ENCODE measurements around the gene RPL22L1.
"Not testable (repeated sequence)": the region's sequence is repeated elsewhere in the genome, so short reads cannot be mapped to it uniquely, and the experiment has no call there.

The RPL22L1 gene

DNA sequence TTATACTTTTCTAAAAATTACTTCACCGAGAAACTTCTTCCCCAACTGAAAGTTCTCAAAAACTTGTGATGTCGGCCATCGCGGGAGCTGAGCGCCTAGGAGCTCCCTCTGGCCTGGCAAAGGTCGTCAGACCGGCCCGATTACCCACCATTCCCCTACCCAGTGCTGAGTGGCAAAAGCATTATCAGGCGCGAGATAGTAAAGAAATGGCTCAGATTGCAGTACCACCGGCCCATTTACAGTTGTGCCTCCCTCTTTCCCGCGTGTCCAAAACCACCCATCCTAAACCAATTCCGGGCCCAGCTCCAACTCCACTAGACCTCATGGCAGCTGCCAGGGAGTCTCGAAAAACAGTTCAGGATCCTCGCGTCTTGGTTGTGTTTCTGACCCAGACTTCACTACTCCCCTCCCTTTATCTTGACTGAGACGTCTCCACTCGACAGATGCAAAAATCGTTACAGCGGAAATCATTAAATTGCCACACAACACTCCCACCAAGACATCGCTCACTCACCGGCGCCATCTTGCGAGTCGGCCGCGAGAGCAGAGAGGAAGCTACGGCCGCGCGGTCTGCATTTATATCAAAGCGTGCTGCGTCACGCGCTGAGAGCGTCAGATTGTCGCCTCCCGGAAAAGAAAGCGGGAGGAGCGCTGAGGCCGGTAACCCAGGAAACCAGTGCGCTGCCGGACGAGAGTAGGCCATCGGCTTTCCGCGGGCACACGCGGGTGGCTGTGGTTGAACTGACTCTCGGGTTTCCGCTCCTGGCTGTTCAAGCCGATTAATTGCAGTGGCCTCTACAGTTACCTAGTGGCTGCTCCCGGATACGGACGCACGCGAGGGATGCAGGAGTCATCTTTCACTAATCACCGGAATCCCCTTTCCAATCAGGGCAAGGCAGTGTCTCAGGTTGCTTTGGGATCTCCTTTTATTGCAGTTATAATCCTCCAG is at the start of gene RPL22L1:
Gene RPL22L1, minus strand, starts transcription at position 551 of the 949 bp plus-strand sequence. Its CDS starts 28 bp downstream, at position 523.
- no peak for DNase-seq

DNA sequence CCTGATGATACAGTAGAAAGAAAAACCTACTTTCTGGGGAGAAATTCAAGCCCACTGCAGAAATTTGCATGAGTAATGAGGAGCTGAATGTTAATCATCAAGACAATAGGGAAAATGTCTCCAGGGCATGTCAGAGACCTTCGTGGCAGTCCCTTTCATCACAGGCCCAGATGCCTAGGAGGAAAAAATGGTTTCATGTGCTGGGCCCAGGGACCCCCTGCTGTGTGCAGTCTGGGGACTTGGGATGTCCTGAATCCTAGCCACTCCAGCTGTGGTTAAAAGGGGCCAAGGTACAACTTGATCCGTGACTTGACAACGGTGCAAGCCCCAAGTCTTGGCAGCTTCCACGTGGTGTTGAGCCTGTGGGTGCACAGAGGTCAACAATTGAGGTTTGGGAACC is 48.7 kb upstream of the RPL22L1 start:
- DNase-seq: no peak

DNA sequence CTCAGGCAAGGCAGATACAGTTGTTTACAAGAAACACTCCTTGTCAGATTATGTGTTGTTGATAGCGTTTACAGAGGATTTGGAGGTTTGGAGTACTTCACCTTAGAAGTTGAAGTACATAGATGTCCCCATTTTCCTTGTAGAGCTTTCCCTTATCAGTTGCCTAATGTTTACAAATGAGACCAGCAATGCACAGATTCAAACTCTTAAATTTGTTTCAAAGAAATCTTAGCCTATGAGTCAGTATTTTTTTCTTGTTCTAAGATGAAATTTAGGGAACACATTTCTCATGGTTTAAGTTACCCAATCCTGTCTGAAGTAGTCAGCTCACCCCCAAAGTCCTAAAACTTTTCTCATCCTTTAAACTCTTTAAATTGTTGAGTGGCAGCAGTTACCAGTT is 44.7 kb upstream of the RPL22L1 start:
- no peak for DNase-seq

DNA sequence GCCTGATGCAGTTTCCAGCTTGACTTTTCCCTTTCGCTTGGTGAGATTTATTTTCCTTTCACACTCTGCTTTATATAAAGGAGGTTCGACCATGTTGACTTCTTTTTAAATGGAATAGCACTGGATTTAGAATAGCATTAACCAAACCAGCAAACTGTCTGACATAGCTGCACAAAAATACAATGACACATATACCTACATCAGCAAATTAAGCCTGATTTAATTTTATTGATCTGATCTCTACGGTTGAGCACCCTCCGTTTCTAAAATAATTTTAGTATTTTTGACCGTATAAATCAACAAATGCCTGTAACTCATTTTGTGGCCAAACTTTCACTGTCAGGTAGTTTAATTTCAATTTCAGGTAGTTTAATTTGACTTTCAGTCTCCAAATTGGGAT is 44.2 kb upstream of the RPL22L1 start:
- no peak for DNase-seq

DNA sequence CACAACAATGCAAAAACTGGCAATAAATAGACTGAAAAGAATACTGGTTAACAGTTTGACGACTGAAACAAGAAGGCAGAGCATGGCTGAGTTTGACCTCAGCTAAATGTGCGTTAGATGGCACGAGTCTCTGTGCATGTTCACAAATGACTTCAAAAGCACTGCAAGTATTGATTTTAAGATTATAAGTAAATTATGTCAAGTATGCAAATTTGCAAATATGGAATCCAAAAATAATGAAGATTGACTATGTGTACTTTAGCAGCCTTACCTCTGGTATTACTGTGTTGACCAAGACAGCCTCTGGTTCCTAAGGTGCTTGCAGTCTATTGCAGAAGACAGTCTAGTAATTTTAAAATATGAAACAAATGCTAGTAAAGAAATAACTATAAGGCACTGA is 41.1 kb upstream of the RPL22L1 start:
- no peak for DNase-seq

DNA sequence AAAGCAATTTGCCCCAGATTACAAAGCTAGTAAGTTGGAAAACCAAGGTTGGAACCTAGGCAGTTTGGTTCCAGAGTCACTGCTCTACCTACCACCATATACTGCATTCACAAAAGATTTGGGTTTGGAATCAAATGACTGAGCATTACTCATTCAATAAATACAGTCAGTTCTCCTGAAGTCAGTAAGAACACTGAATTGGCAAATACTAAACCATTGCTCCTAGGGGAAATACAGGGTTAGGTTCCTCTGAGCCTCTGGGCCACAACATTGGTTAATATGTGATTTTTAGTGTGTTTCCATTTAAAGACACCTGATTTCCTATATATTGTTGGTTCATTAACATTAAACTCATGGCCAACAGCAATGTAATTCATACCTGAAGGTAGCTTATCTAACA is 40.5 kb upstream of the RPL22L1 start:
- DNase-seq: no peak

DNA sequence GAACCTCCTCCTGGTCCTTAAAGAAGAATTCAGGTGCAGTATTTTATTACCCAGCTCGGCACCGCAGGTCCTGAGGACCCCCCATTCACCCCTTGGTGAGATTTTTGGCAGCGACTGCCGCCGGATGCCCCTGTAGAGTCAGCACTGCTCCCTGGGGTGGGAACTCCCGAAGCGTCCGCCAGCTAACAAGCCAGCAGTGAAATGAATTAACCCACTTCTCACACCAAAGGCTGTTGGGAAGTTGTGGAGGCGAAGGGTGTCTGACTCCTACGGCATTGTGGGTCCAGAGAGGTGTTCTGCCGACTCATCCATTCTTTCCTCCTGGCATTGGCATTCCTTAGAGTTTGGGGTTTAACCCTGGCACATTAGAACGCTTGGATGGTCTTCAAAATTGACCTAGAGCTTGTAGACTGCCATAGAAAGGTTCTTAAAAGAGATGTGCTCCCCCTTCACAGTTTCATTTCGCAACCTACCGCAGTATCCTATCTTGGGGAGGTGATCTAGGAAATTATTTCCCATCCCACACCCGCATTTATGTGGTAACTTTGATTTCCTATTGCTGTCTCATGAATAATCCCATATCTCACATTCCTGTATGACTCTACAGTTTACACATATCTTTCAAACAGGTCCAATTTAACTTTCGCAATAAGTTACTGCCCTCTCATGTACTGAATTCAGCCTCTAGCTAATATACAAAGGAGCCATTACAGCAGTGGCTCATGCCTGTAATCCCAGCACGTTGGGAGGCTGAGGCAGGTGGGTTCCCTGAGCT is 39.3 kb upstream of the RPL22L1 start:
- no peak for DNase-seq

DNA sequence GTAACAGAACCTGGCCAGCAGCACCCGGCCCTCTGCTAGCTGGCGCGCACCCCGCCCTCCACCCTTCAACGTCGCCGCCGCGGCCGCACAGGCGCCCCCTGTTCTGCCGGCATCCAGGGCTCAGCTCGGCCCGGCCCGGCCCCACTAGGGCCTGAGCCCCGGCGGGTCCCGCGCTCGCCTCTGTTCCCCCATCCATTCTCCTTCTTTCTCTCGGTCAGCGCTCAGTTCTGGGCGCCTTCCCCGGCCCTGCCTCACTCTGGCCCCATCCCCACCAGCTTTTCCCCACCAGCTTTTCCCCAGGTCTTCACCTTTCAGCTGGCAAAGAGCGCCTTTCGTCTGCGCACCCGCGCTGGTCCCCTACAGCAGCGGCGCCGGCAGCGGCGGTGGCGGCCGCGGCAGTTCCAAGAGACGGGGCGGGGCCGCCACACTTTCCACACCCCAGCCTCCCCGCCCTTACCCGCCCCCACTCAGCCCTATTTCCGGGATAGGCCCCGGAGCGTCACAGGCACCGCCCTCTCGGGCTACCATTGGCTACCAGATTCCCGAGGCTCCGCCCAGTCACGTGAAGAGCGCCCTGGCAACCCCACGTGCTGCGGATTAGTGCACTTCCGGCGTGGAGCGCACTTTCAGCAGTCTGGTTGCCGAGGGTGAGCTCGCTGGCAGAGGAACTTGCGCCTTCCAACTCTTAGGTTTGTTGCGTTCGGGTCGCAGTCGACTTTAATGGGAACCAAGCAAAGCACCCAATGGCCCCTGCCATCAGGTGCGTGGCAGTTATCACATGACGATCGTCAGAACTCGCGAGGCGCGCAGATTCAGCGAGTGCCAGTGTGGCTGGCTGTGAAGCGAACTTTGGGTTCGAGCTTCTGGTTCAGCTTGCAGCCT is 38.5 kb upstream of the RPL22L1 start, which contains the start of gene EIF5A2:
Gene EIF5A2, minus strand, starts transcription at position 403 of the 882 bp plus-strand sequence. CDS start 831 bp downstream, outside the sequence.
- DNase-seq: no peak

DNA sequence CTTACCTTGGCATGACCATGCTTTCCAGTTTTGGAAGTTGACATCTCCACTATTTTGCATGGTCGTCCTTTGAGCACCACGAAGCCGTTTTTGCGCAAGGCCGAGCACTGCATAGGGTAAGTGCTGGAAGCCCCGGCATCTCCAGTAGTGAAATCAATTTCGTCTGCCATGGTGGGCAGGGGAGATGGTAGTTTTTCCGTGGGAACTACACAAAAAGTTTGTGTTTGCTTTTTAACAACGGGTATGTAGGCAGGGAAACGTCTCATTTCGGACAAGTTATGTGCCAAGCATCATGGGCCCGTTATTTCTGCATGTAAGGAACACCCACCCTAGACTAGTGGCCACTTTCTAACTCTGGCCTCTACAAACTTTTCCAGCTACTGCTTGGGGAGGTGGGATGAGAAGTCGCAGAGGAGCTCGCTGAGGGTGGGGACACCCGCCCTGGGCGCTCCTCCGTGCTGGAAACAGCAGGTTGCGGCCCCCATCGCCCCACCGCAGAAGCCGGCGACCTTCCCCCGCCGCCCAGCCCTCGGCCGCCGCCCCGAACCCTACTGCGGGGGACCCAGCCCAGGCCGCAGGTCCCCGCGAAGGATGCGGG is 37.7 kb upstream of the RPL22L1 start:
- DNase-seq: no peak

DNA sequence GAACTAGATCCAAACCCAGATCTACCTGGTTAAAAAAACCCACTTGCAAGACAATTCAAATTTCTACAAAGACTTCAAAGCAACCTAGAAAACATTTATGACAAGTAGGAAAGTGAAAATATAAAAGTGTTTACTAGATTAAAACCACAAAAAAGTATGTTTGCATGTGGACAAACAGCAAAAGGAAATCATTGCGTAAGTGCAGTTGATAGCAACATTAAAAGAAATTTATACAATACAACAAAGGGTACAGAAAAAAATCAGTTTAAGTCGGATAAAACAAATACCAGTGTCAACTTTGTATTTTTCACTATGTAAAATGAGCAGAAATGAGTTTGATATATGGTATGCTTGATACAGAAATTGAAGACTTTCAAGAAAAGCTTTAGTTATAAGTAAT is 35.9 kb upstream of the RPL22L1 start:
- no peak for DNase-seq

DNA sequence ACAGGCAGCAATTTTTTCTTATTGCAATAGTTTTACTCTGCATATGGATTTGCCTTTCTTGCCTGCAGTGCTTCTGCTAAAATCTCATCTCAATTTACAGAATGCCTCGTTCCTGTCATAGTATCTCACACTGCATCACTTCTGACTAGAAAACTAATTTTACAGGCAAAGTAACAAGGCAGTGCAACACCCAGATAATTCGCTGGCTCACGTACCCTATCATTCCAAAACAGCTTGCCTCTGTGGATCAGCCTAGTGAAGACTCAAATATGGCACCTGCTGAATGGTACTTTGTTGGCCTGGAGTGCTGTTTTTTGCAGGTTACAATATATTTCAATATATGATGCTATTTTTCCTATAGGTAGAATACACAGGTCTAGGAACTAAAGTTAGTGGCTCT is 33.1 kb upstream of the RPL22L1 start:
- DNase-seq: no peak

DNA sequence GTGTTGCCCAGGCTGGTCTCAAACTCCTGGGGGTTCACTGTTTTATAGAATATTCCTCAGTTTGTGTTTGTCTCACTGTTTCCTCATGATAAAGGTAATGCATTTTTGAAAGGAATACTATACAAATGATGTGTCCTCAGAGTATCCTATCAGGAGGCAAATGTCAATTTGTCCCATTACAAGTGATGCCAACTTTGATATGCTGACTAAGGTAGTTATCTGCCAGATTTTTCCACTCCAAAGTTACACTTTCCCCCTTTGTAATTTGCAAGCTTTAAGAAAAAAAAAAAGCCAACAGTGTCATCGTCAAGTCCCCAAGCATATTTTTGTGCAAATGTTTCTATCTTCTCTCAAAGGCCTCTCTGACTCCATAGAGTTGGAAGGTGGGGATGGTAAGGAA is 29.5 kb upstream of the RPL22L1 start:
- DNase-seq: no peak

DNA sequence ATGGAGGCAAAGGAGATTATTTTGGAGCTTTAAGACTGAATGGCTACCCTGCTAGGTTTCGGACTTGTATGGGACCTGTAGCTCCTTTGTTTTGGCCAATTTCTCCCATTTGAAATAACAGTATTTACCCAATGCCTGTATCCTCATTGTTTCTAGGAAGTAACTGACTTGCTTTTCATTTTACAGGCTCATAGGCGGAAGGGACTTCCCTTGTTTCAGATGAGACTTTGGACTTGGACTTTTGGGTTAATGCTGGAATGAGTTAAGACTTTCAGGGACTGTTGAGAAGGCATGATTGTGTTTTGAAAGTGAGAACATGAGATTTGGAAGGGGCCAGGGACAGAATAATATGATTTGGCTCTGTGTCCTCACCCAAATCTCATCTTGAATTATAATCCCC is 28.0 kb upstream of the RPL22L1 start:
- no peak for DNase-seq

DNA sequence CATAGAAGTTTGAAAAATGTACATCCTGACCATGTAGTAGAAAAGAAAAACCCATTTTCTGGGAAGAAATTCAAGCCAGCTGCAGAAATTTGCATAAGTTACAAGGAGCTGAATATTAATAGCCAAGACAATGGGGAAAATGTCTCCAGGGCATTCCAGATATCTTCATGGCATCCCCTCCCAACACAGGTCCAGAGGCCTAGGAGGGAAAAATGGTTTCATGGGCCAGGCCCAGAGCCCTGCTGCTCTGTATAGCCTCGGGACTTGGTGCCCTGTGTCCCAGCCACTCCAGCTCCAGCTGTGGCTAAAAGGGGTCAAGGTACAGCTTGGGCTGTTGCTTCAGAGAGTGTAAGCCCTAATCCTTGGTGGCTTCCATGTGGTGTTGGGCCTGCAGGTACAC is 27.2 kb upstream of the RPL22L1 start:
- not testable (repeated sequence) for DNase-seq

DNA sequence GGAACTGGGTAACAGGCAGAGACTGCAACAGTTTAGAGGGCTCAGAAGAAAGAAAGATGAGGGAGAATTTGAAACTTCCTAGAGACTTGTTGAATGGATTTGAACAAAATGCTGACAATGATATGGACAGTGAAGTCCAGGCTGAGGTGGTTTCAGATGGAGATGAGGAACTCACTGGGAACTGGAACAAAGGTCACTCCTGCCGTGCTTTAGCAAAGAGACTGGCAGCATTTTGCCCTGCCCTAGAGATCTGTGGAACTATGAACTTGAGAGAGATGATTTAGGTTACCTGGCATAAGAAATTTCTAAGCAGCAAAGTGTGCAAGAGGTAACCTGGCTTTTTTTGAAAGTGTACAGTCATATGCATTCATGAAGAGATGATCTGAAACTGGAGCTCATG is 26.8 kb upstream of the RPL22L1 start:
- DNase-seq: no peak

DNA sequence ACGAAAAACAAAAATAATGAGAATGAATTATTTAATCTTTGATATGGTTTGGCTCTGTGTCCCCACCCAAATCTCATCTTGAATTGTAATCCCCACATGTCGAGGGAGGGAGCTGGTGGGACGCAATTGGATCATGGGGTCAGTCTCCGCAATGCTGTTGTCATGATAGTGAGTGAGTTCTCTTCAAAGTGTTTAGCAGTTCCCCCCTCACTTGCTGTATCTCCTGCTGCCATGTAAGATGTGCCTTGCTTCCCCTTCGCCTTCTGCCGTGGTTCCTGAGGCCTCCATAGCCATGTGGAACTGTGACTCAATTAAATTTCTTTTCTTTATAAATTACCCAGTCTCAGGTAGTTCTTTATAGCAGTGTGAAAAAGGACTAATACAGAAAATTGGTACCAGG is 26.3 kb upstream of the RPL22L1 start:
- DNase-seq: not testable (repeated sequence)

DNA sequence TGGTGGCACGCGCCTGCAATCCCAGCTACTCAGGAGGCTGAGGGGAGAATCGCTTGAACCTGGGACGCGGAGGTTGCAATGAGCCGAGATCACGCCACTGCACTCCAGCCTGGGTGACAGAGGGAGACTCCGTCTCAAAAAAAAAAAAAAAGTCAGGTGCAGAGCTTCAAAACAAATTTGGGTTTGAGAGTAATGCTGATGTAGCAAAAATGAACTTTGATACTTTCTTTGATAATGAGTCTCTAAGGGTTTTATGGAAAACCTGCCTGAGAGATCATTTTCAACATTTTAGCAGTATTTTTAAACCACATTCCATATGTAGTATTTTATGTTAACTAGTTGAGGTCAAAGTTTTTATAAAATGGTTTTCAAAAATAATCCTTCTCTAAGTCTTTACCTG is 23.9 kb upstream of the RPL22L1 start:
- no peak for DNase-seq

DNA sequence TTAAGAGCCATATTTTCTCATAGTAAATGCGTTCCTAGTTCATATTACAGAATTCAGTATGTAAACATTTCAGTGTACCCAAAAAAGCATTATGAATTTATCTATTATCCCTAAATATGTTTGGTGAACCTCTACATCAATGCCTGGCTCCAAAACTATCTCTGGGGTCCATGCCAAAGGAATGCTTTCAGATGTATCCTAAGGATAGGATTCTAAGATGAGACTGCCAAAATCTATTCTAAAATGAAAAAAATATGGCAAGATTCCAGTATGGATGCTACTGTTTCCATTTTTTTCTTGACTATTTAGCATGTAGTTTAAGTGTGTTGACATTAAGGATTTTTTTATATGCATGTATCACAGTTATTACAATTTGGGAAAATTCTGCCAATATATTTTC is 19.6 kb upstream of the RPL22L1 start:
- no peak for DNase-seq

DNA sequence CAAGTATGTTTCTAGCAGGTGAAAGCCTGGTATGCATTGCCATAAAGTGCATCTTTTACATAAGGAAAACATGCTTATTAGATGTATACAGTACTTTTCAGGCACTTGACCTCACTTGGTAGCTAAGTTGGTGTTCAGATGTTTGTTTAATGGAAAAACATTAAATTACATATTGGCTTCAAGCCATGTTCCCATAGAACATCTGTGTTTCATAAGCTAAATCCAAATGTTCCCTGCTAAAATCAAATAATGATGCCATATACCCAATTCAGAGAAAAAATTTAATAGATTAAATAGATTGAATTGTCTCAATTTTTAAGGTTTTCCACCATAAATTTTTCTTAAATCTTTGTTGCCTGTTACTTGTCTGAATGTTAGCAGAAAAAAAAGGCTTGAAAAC is 19.1 kb upstream of the RPL22L1 start:
- DNase-seq: no peak

DNA sequence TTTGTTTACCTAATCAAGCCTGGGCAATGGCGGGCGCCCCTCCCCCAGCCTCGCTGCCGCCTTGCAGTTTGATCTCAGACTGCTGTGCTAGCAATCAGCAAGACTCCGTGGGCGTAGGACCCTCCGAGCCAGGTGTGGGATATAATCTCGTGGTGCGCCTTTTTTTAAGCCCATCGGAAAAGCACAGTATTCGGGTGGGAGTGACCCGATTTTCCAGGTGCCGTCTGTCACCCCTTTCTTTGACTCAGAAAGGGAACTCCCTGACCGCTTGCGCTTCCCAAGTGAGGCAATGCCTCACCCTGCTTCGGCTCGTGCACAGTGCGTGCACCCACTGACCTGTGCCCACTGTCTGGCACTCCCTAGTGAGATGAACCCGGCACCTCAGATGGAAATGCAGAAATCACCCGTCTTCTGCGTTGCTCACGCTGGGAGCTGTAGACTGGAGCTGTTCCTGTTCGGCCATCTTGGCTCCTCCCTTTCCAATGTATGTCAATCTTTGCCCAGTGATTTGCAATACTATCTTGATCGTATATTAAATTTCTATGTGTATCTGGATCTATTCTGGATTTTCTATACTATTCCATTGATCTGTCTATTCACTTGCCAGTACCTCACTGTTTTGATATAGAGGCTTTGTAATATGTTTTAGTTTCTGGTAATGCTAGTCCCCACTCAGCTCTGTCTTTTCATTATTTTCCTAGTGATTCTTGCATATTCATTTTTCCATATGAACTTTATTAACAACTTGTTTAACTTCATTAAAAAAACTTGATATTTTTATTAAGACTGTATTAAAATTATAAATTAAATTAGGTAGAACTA is 14.3 kb upstream of the RPL22L1 start:
- DNase-seq: not testable (repeated sequence)

DNA sequence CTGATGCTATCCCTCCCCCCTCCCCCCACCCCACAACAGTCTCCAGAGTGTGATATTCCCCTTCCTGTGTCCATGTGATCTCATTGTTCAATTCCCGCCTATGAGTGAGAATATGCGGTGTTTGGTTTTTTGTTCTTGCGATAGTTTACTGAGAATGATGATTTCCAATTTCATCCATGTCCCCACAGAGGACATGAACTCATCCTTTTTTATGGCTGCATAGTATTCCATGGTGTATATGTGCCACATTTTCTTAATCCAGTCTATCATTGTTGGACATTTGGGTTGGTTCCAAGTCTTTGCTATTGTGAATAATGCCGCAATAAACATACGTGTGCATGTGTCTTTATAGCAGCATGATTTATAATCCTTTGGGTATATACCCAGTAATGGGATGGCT is 8.7 kb upstream of the RPL22L1 start:
- DNase-seq: not testable (repeated sequence)

DNA sequence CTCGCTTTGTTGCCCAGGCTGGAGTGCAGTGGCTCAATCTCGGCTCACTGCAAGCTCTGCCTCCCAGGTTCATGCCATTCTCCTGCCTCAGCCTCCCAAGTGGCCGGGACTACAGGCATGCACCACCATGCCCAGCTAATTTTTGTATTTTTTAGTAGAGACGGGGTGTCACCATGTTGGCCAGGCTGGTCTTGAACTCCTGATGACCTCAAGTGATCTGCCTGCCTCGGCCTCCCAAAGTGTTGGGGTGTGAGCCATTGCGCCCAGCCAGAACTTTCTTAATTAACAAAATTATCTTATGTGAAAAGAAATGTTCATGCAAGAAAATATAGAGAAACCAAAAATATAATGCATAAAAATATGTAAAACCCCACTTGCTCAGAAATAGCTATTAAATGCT is 7.3 kb upstream of the RPL22L1 start:
- not testable (repeated sequence) for DNase-seq
